Right atrium auricular region (tissue), 2 donors: ENCODE measurements around the gene ACBD3. TPM values are rescaled to one million over a fixed set of nuclear protein-coding genes. Genes with fewer than 3 reads are reported as not detected.

Source experiments
- DNase-seq: peaks from one replicate; pipeline ENCODE4 v3.0.0-alpha.2; 2019; ENCODE audit warnings: low spot score
- H3K27ac ChIP-seq, 2 donors: fragments of 200-600 bp; sonication (generic); 1 replicate in 1 of 2; 2 replicates in 1 of 2; pipeline ENCODE4 v1.5.1; 2016 to 2019
- H3K27me3 ChIP-seq, 2 donors: fragments of 200-600 bp; sonication (generic); one replicate each; pipeline versions ENCODE4 v1.5.1 to v1.6.0; 2017 to 2019
- H3K36me3 ChIP-seq: fragments of 200-600 bp; sonication (generic); one replicate; pipeline ENCODE4 v1.5.1; 2016
- H3K4me1 ChIP-seq, 2 donors: fragments of 200-600 bp; sonication (generic); one replicate each; pipeline versions ENCODE4 v1.5.1 to v1.6.0; 2017 to 2019
- H3K4me3 ChIP-seq, 2 donors: fragments of 200-600 bp; sonication (generic); 1 replicate in 1 of 2; 2 replicates in 1 of 2; pipeline ENCODE4 v1.5.1; 2017 to 2019; ENCODE audit warnings: mild to moderate bottlenecking in 1 of 2, moderate library complexity in 1 of 2
- H3K9me3 ChIP-seq, 2 donors: fragments of 200-600 bp; sonication (generic); one replicate each; pipeline ENCODE4 v1.5.1; 2019
- CTCF ChIP-seq, 2 donors: fragments of 200-600 bp; sonication (generic); IDR thresholded peaks; one replicate each; pipeline ENCODE4 v1.5.1; 2019; ENCODE audit warnings: antibody characterized with exemption in 2 of 2
- total RNA-seq, 2 donors: library from RNA; depleted of rRNA; stranded (reverse); fragments of >200 nt; gene quantifications; one replicate each; pipeline ENCODE4 v1.1.0, GENCODE V29; 2016

The ACBD3 gene
- total RNA-seq, 2 donors from 2014 or later, result 32.9 to 48.8 TPM

GRCh38 chr1:226123212-226123560, 63.4 kb downstream of the ACBD3 start:
- Histone ChIP-seq H3K36me3 (no peaks in the 10 kb centered on the region), H3K9me3 (no peaks in the 10 kb centered on the region), H3K4me1 (peaks cover 0 to 15% of the 10 kb centered on the region in 2 donors), H3K27me3 (no peaks in the 10 kb centered on the region), H3K4me3 (no peak overlapping the region), H3K27ac (no peak overlapping the region)
- DNase-seq, result no peak
- no peak for TF ChIP-seq CTCF (IDR thresholded peaks at IDR 0.05)

DNA sequence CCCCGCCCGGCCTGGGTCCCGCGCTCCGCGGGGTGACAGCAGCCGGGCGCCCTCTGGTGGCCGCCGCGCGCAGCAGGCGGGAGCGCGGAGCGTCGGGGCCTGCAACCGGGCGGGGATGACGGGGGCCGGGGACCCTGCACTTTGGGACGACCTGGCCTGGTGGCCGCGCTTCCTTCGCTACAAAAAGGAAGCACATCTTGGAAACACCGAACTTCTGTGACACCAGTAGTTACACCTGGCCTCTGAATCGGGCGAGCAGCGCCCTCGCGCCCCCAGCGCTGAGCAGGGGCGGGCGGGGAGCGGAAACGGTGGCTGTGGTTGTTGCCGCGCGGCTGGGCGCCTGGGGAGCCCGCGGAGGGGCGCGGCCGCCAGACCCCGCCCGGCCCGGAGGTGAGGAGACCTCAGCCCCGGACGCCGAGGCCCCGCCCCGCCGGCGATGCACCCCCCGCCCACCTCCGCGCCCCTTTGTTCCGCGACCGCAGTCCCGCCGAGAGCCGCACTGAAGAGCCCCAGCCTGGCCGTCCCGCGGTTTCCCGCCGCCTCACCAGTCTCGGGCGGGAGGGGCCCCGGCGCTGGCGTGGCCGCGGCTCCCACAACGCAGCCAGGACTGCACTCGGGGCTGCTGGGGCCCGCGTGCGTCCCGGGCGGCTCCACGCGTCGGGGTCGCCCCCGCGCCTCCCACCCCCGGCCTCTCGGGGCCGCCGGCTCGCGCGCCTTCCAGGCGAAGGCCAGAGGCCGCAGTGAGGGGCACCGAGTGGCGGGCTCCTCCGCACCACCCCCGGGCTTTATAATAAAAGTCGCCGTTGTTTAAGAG, 64.7 kb downstream of the ACBD3 start:
- Histone ChIP-seq H3K27ac (peak overlapping the region; percentile 14 to 71), H3K4me1 (peaks cover 0 to 15% of the 10 kb centered on the region in 2 donors), H3K36me3 (no peaks in the 10 kb centered on the region), H3K4me3 (peak overlapping the region; percentile 50 to 80), H3K9me3 (no peaks in the 10 kb centered on the region), H3K27me3 (no peaks in the 10 kb centered on the region)
- DNase-seq, result no peak
- TF ChIP-seq CTCF (IDR thresholded peaks at IDR 0.05), result peak; percentile 84 to 97

- peak overlapping the region; percentile 50 to 80 for H3K4me3 ChIP-seq
- H3K27ac ChIP-seq, result peak overlapping the region in 1 of 2 donors; percentile 14
- no peaks in the 10 kb centered on the region for H3K27me3 ChIP-seq
- H3K36me3 ChIP-seq, result no peaks in the 10 kb centered on the region
- TF ChIP-seq CTCF (IDR thresholded peaks at IDR 0.05), result no peak
- H3K4me1 ChIP-seq, result peaks cover 0 to 15% of the 10 kb centered on the region in 2 donors
- DNase-seq, result no peak
- no peaks in the 10 kb centered on the region for H3K9me3 ChIP-seq
Measured at GRCh38 chr1:226121049-226121586, 65.4 kb downstream of the ACBD3 start.

DNA sequence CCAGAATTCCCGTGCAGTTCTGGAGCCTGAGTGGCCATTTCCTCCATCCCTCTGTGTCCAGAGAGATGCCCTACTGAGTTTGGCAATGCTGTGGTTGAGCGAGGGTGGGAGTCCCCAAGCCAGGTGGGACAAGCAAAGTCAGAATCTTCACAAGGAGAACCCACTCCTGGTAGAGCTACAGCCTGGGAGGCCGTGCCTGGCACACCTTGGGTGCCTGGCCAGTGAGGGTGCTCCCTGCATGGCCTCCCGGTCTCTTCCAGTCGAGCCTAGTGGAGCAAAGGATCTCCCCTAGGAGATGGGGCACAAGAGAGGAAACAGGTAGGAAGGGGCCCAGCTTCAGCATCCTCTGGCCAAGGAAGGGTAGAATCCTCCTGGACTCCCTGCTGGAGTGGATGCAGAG, 66.1 kb downstream of the ACBD3 start:
- DNase-seq, result no peak
- no peaks in the 10 kb centered on the region for H3K27me3 ChIP-seq
- H3K4me1 ChIP-seq, result peaks cover 0 to 15% of the 10 kb centered on the region in 2 donors
- no peak overlapping the region for H3K27ac ChIP-seq
- no peaks in the 10 kb centered on the region for H3K9me3 ChIP-seq
- no peaks in the 10 kb centered on the region for H3K36me3 ChIP-seq
- TF ChIP-seq CTCF (IDR thresholded peaks at IDR 0.05), result no peak
- H3K4me3 ChIP-seq, result no peak overlapping the region

DNA sequence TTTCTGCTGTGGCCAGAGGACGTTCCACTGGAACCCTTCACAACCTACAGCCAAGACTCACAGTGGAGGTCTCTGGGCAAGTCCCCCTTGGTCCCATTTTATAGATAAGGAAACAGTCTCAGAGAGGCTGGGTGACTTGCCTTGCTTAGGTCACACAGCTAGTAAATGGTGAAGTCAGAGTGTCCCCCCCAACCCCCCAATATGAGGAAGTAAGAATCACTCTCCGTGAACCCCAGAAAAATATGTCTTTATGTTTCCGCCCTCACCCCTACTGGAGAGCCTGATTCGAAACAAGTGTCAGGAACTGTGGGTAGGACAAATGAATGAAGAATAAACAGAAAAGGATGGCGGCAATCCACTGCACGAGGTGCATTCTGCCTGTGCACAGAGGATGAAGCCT, 67.4 kb downstream of the ACBD3 start:
- TF ChIP-seq CTCF (IDR thresholded peaks at IDR 0.05), result no peak
- Histone ChIP-seq H3K27ac (no peak overlapping the region), H3K4me1 (peaks cover 0 to 15% of the 10 kb centered on the region in 2 donors), H3K36me3 (no peaks in the 10 kb centered on the region), H3K27me3 (no peaks in the 10 kb centered on the region), H3K4me3 (no peak overlapping the region), H3K9me3 (no peaks in the 10 kb centered on the region)
- no peak for DNase-seq
